ENCODE data around the gene NCKIPSD.
A peak's percentile ranks its signal among the peaks of the same experiment; 100 is the strongest.

NCKIPSD gene

GRCh38 chr3:48642605-48643004 lies 43.1 kb downstream of the NCKIPSD start:
- DNase-seq = no peak

GRCh38 chr3:48641396-48641795 lies 44.3 kb downstream of the NCKIPSD start:
- no peak for DNase-seq

GRCh38 chr3:48639944-48640606 lies 45.6 kb downstream of the NCKIPSD start:
- no peak for DNase-seq

- no peak for DNase-seq
Measured at GRCh38 chr3:48637305-48637704, 48.4 kb downstream of the NCKIPSD start.

- no peak for DNase-seq
Measured at GRCh38 chr3:48636149-48636655, 49.5 kb downstream of the NCKIPSD start.

GRCh38 chr3:48635222-48636021 lies 50.3 kb downstream of the NCKIPSD start, which contains the start of gene SLC26A6:
SLC26A6 (minus strand) TSS chr3:48635461; CDS start chr3:48635393, 68 bp downstream.
- DNase-seq = peak; percentile 40

- no peak for DNase-seq
Measured at GRCh38 chr3:48634661-48635221, 51.0 kb downstream of the NCKIPSD start.

- no peak for DNase-seq
Measured at GRCh38 chr3:48633743-48634142, 52.0 kb downstream of the NCKIPSD start.

- DNase-seq = no peak
Measured at GRCh38 chr3:48633256-48633655, 52.5 kb downstream of the NCKIPSD start.

GRCh38 chr3:48631516-48632448 lies 53.9 kb downstream of the NCKIPSD start:
- DNase-seq = no peak

GRCh38 chr3:48630833-48631232 lies 54.9 kb downstream of the NCKIPSD start:
- no peak for DNase-seq

- DNase-seq = no peak
Measured at GRCh38 chr3:48630407-48630806, 55.3 kb downstream of the NCKIPSD start.

GRCh38 chr3:48629894-48630293 lies 55.8 kb downstream of the NCKIPSD start:
- DNase-seq = no peak

GRCh38 chr3:48628277-48629017 lies 57.3 kb downstream of the NCKIPSD start:
- DNase-seq = no peak

GRCh38 chr3:48625600-48625999 lies 60.1 kb downstream of the NCKIPSD start:
- no peak for DNase-seq

GRCh38 chr3:48624767-48625166 lies 60.9 kb downstream of the NCKIPSD start:
- no peak for DNase-seq

- DNase-seq = peak; percentile 74
Measured at GRCh38 chr3:48623851-48624547, 61.7 kb downstream of the NCKIPSD start.
